Measurements from ENCODE around the gene RNASEL.
A peak's percentile ranks its signal among the peaks of the same experiment; 100 is the strongest.

The RNASEL gene

GRCh38 chr1:182600036-182600713 lies 11.1 kb upstream of the RNASEL start:
- DNase-seq (ENCODE audit: low spot score): no peak

GRCh38 chr1:182599339-182599738 lies 10.3 kb upstream of the RNASEL start:
- DNase-seq (ENCODE audit: low spot score): no peak

- no peak for DNase-seq (ENCODE audit: low spot score)
Measured at GRCh38 chr1:182598296-182598695, 9.2 kb upstream of the RNASEL start.

- no peak for DNase-seq (ENCODE audit: low spot score)
Measured at GRCh38 chr1:182596934-182597333, 7.9 kb upstream of the RNASEL start.

GRCh38 chr1:182595641-182596240 lies 6.7 kb upstream of the RNASEL start:
- DNase-seq (ENCODE audit: low spot score): peak; percentile 75

- no peak for DNase-seq (ENCODE audit: low spot score)
Measured at GRCh38 chr1:182589931-182590330, 875 bp upstream of the RNASEL start.

GRCh38 chr1:182589520-182589919 lies 464 bp upstream of the RNASEL start:
- no peak for DNase-seq (ENCODE audit: low spot score)

GRCh38 chr1:182587666-182588499 lies 1.2 kb downstream of the RNASEL start:
- no peak for DNase-seq (ENCODE audit: low spot score)

GRCh38 chr1:182587093-182587492 lies 2.0 kb downstream of the RNASEL start:
- no peak for DNase-seq (ENCODE audit: low spot score)

GRCh38 chr1:182586380-182586779 lies 2.7 kb downstream of the RNASEL start:
- no peak for DNase-seq (ENCODE audit: low spot score)

GRCh38 chr1:182584746-182585145 lies 4.3 kb downstream of the RNASEL start:
- no peak for DNase-seq (ENCODE audit: low spot score)

GRCh38 chr1:182580736-182581135 lies 8.3 kb downstream of the RNASEL start:
- no peak for DNase-seq (ENCODE audit: low spot score)

- no peak for DNase-seq (ENCODE audit: low spot score)
Measured at GRCh38 chr1:182575540-182576149, 13.4 kb downstream of the RNASEL start.

- no peak for DNase-seq (ENCODE audit: low spot score)
Measured at GRCh38 chr1:182574156-182574555, 14.9 kb downstream of the RNASEL start.

- peak; percentile 20 for DNase-seq (ENCODE audit: low spot score)
Measured at GRCh38 chr1:182570611-182570970, 18.5 kb downstream of the RNASEL start.

GRCh38 chr1:182569939-182570610 lies 19.0 kb downstream of the RNASEL start:
- DNase-seq (ENCODE audit: low spot score): no peak

GRCh38 chr1:182568647-182569284 lies 20.3 kb downstream of the RNASEL start:
- DNase-seq (ENCODE audit: low spot score): peak; percentile 41

- no peak for DNase-seq (ENCODE audit: low spot score)
Measured at GRCh38 chr1:182567629-182568028, 21.4 kb downstream of the RNASEL start.

GRCh38 chr1:182565537-182565936 lies 23.5 kb downstream of the RNASEL start:
- no peak for DNase-seq (ENCODE audit: low spot score)

- no peak for DNase-seq (ENCODE audit: low spot score)
Measured at GRCh38 chr1:182564406-182565004, 24.6 kb downstream of the RNASEL start.

- no peak for DNase-seq (ENCODE audit: low spot score)
Measured at GRCh38 chr1:182563095-182563494, 26.0 kb downstream of the RNASEL start.

Measured in germinal center (tissue), 1 donor.